ENCODE results near the gene FILIP1L. TPM values are rescaled to one million over a fixed set of nuclear protein-coding genes. Genes with fewer than 3 reads are reported as not detected.

The FILIP1L gene
- total RNA-seq, 1 experiment from 2014 or later = 4.3 TPM

DNA sequence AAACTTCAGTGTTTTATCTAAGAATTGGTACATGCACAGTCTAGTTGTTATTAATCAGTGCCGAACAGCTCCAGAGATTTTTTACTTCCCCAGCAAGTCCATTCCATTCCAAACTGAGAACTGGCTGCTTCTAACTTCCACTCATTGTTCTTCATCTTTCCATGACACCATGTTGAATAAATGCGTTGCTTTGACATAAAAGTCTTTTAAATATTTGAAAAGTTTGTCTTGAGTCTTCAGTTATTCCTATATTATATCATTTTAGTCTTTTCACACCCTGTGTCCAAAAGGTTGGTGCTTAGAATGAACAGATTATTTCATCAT lies 231.2 kb downstream of the FILIP1L start:
- H3K27me3 ChIP-seq (replicated peaks; ENCODE audit: insufficient read depth, low read depth, low read length, poor library complexity) = no peaks in the 10 kb centered on the region
- H3K4me1 ChIP-seq (ENCODE audit: insufficient read depth, low read length, poor library complexity, severe bottlenecking) = peaks cover 5% of the 10 kb centered on the region
- H3K27ac ChIP-seq (ENCODE audit: low read depth, low read length, poor library complexity, severe bottlenecking) = no peak overlapping the region
- no TSS peak for BruUV-seq (replicated peaks)
- ChIA-PET POLR2A (ENCODE audit: low non-redundant PET) (no interaction called here), CTCF (no interaction called here)
- DNase-seq (ENCODE audit: low spot score) = no peak
- intact Hi-C loops (cut with micrococcal nuclease; ENCODE audit: unreplicated experiment) = no loop called here
- no peaks in the 10 kb centered on the region for H3K9me3 ChIP-seq (ENCODE audit: low read depth, low read length, poor library complexity, severe bottlenecking)
- no peak overlapping the region for H3K4me3 ChIP-seq (ENCODE audit: low read depth, low read length, poor library complexity, severe bottlenecking)
- no peaks in the 10 kb centered on the region for H3K36me3 ChIP-seq (ENCODE audit: insufficient read depth, low read length, poor library complexity, severe bottlenecking)
- no peak for TF ChIP-seq EZH2 (IDR thresholded peaks at IDR 0.05; ENCODE audit: borderline replicate concordance, low read depth, low read length, poor library complexity, severe bottlenecking)
- TF ChIP-seq, protein P1, sequence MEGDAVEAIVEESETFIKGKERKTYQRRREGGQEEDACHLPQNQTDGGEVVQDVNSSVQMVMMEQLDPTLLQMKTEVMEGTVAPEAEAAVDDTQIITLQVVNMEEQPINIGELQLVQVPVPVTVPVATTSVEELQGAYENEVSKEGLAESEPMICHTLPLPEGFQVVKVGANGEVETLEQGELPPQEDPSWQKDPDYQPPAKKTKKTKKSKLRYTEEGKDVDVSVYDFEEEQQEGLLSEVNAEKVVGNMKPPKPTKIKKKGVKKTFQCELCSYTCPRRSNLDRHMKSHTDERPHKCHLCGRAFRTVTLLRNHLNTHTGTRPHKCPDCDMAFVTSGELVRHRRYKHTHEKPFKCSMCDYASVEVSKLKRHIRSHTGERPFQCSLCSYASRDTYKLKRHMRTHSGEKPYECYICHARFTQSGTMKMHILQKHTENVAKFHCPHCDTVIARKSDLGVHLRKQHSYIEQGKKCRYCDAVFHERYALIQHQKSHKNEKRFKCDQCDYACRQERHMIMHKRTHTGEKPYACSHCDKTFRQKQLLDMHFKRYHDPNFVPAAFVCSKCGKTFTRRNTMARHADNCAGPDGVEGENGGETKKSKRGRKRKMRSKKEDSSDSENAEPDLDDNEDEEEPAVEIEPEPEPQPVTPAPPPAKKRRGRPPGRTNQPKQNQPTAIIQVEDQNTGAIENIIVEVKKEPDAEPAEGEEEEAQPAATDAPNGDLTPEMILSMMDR (conservative IDR thresholded peaks at IDR 0.05; ENCODE audit: low read depth, low read length) = no peak

GRCh38 chr3:99882436-99883137 lies 231.7 kb downstream of the FILIP1L start:
- H3K36me3 ChIP-seq (ENCODE audit: insufficient read depth, low read length, poor library complexity, severe bottlenecking) = no peaks in the 10 kb centered on the region
- no peak overlapping the region for H3K27ac ChIP-seq (ENCODE audit: low read depth, low read length, poor library complexity, severe bottlenecking)
- ChIA-PET POLR2A (ENCODE audit: low non-redundant PET) (no interaction called here), CTCF (no interaction called here)
- no peak overlapping the region for H3K4me3 ChIP-seq (ENCODE audit: low read depth, low read length, poor library complexity, severe bottlenecking)
- DNase-seq (ENCODE audit: low spot score) = no peak
- H3K27me3 ChIP-seq (replicated peaks; ENCODE audit: insufficient read depth, low read depth, low read length, poor library complexity) = no peaks in the 10 kb centered on the region
- intact Hi-C loops (cut with micrococcal nuclease; ENCODE audit: unreplicated experiment) = no loop called here
- H3K9me3 ChIP-seq (ENCODE audit: low read depth, low read length, poor library complexity, severe bottlenecking) = no peaks in the 10 kb centered on the region
- H3K4me1 ChIP-seq (ENCODE audit: insufficient read depth, low read length, poor library complexity, severe bottlenecking) = peaks cover 5% of the 10 kb centered on the region
- no peak for TF ChIP-seq EZH2 (IDR thresholded peaks at IDR 0.05; ENCODE audit: borderline replicate concordance, low read depth, low read length, poor library complexity, severe bottlenecking)
- no TSS peak for BruUV-seq (replicated peaks)

DNA sequence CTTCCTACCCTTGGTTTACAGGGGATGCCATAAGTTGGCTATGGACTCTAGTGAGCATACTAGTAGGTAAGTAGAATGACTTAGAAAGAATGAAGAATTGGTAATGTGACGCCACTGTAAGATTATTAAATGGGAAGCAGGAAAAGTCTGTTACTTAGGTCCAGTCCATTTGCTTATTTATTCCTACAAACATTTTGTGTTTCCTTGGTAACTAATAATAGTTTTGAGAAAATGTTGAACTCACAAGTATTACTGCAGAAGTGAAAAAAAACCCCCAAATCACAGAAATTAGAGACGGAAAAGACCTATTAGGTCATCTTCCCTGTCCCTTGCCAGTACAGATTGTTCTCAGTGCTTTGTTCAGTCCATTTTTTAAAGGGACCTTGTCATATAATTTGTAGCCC lies 233.2 kb downstream of the FILIP1L start:
- Histone ChIP-seq H3K27ac (ENCODE audit: low read depth, low read length, poor library complexity, severe bottlenecking) (no peak overlapping the region), H3K36me3 (ENCODE audit: insufficient read depth, low read length, poor library complexity, severe bottlenecking) (no peaks in the 10 kb centered on the region), H3K4me3 (ENCODE audit: low read depth, low read length, poor library complexity, severe bottlenecking) (no peak overlapping the region), H3K27me3 (replicated peaks; ENCODE audit: insufficient read depth, low read depth, low read length, poor library complexity) (no peaks in the 10 kb centered on the region), H3K4me1 (ENCODE audit: insufficient read depth, low read length, poor library complexity, severe bottlenecking) (peaks cover 9% of the 10 kb centered on the region), H3K9me3 (ENCODE audit: low read depth, low read length, poor library complexity, severe bottlenecking) (no peaks in the 10 kb centered on the region)
- CTCF ChIA-PET = no interaction called here
- BruUV-seq (replicated peaks) = no TSS peak
- intact Hi-C loops (cut with micrococcal nuclease; ENCODE audit: unreplicated experiment) = no loop called here
- DNase-seq (ENCODE audit: low spot score) = no peak
- POLR2A ChIA-PET (ENCODE audit: low non-redundant PET) = no interaction called here
- TF ChIP-seq, protein P1 (conservative IDR thresholded peaks at IDR 0.05; ENCODE audit: low read depth, low read length) = no peak
- no peak for TF ChIP-seq EZH2 (IDR thresholded peaks at IDR 0.05; ENCODE audit: borderline replicate concordance, low read depth, low read length, poor library complexity, severe bottlenecking)

- BruUV-seq (replicated peaks) = no TSS peak
- no peak overlapping the region for H3K4me3 ChIP-seq (ENCODE audit: low read depth, low read length, poor library complexity, severe bottlenecking)
- ChIA-PET POLR2A (ENCODE audit: low non-redundant PET) (no interaction called here), CTCF (no interaction called here)
- H3K9me3 ChIP-seq (ENCODE audit: low read depth, low read length, poor library complexity, severe bottlenecking) = no peaks in the 10 kb centered on the region
- no peak for TF ChIP-seq EZH2 (IDR thresholded peaks at IDR 0.05; ENCODE audit: borderline replicate concordance, low read depth, low read length, poor library complexity, severe bottlenecking)
- TF ChIP-seq, protein P1 (conservative IDR thresholded peaks at IDR 0.05; ENCODE audit: low read depth, low read length) = no peak
- no peaks in the 10 kb centered on the region for H3K36me3 ChIP-seq (ENCODE audit: insufficient read depth, low read length, poor library complexity, severe bottlenecking)
- no peak for DNase-seq (ENCODE audit: low spot score)
- H3K27ac ChIP-seq (ENCODE audit: low read depth, low read length, poor library complexity, severe bottlenecking) = no peak overlapping the region
- H3K4me1 ChIP-seq (ENCODE audit: insufficient read depth, low read length, poor library complexity, severe bottlenecking) = peaks cover 10% of the 10 kb centered on the region
- intact Hi-C loops (cut with micrococcal nuclease; ENCODE audit: unreplicated experiment) = no loop called here
- H3K27me3 ChIP-seq (replicated peaks; ENCODE audit: insufficient read depth, low read depth, low read length, poor library complexity) = no peaks in the 10 kb centered on the region
Observed at GRCh38 chr3:99879275-99879674, 235.0 kb downstream of the FILIP1L start.
